Neutrophil (primary cell): ENCODE data around the gene OR52A5.
A peak's percentile ranks its signal among the peaks of the same experiment; 100 is the strongest.

Source experiments
- H3K27ac ChIP-seq: fragments of 200-600 bp; sonication (generic); 2 replicates; pipeline ENCODE4 v1.5.1; 2016; ENCODE audit warnings: mild to moderate bottlenecking, moderate library complexity
- H3K27me3 ChIP-seq: fragments of 200-600 bp; sonication (generic); 2 replicates; pipeline ENCODE4 v1.6.0; 2016; ENCODE audit warnings: mild to moderate bottlenecking
- H3K36me3 ChIP-seq: fragments of 200-600 bp; sonication (generic); 2 replicates; pipeline ENCODE4 v1.5.1; 2017
- H3K4me1 ChIP-seq, 2 experiments: fragments of 200-600 bp in 1 of 2; sonication (generic) in 1 of 2; 1 replicate in 1 of 2; 2 replicates in 1 of 2; pipeline versions ENCODE4 v1.5.1 to v1.6.1; 2013 to 2016; ENCODE audit warnings: low read depth in 1 of 2, low read length in 1 of 2, mild to moderate bottlenecking in 1 of 2, moderate library complexity in 1 of 2; ENCODE audit not compliant: control insufficient read depth in 1 of 2, insufficient read depth in 1 of 2
- H3K4me3 ChIP-seq, 2 experiments: fragments of 200-600 bp in 1 of 2; sonication (generic) in 1 of 2; 1 replicate in 1 of 2; 2 replicates in 1 of 2; pipeline ENCODE4 v1.5.1; 2013 to 2016; ENCODE audit warnings: low read depth in 1 of 2, low read length in 1 of 2, mild to moderate bottlenecking in 1 of 2, moderate library complexity in 1 of 2
- H3K9me3 ChIP-seq: fragments of 200-600 bp; sonication (generic); 2 replicates; pipeline ENCODE4 v1.5.1; 2016
- TF ChIP-seq, protein P1 (sequence below): fragments of 200-600 bp; sonication (generic); IDR thresholded peaks from 2 replicates; pipeline ENCODE4 v1.5.1; 2016; ENCODE audit warnings: antibody characterized with exemption

Gene OR52A5

DNA sequence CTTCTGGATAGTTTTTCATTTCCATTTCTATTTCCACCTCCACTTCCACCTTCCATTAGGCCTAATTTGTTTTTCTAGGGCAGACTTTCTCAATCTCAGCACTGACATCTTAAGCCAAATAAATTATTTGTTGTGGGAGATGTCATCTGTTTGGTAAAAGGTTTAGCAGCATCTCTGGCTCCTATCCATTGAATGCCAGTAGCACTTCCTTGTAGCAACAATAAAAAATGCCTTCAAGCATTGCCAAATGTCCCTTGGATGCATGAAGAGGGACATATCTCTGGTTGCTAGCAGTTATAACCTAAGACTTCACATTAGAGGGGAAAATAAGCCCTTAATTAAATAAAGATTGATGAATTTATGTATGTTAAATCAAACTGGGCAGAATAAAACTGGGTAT, 1.9 kb downstream of the OR52A5 start:
- no peaks in the 10 kb centered on the region for H3K9me3 ChIP-seq
- no peak overlapping the region for H3K27ac ChIP-seq
- no peaks in the 10 kb centered on the region for H3K4me1 ChIP-seq
- H3K27me3 ChIP-seq, result no peaks in the 10 kb centered on the region
- H3K4me3 ChIP-seq, result no peak overlapping the region
- no peaks in the 10 kb centered on the region for H3K36me3 ChIP-seq
- TF ChIP-seq, protein P1, sequence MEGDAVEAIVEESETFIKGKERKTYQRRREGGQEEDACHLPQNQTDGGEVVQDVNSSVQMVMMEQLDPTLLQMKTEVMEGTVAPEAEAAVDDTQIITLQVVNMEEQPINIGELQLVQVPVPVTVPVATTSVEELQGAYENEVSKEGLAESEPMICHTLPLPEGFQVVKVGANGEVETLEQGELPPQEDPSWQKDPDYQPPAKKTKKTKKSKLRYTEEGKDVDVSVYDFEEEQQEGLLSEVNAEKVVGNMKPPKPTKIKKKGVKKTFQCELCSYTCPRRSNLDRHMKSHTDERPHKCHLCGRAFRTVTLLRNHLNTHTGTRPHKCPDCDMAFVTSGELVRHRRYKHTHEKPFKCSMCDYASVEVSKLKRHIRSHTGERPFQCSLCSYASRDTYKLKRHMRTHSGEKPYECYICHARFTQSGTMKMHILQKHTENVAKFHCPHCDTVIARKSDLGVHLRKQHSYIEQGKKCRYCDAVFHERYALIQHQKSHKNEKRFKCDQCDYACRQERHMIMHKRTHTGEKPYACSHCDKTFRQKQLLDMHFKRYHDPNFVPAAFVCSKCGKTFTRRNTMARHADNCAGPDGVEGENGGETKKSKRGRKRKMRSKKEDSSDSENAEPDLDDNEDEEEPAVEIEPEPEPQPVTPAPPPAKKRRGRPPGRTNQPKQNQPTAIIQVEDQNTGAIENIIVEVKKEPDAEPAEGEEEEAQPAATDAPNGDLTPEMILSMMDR, result no peak

DNA sequence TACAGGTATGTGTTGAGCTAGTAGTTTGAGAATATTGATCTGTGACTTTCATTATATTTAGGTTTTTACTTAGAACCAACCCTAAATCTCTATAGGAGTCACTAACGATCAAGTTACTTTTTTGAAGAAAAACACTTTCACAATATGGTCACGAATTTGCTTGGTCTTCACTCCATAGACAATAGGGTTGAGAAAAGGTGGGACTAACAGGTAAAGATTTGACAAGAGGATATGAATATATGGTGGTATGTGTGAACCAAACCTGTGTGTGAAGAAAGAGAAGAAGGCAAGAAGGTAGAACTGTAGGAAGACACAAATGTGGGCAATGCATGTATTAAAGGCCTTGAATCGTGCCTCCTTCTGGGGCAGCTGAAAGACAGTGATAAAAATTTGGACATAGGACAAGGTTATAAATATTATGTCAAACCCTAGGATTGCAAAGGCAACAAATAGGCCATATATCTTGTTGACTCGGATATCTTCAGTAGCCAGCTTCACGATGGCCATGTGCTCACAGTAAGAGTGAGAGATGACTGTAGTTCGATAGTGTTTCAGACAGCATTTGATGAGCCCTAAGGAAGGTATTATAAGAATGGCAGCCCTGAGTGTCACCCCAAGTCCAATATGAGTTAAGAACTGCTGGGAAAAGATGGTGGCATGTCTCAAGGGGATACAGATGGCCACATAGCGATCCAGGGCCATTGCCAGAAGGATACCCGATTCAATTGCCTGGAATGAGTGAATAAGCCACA, 6.4 kb downstream of the OR52A5 start:
- H3K4me3 ChIP-seq, result no peak overlapping the region
- H3K9me3 ChIP-seq, result no peaks in the 10 kb centered on the region
- no peaks in the 10 kb centered on the region for H3K4me1 ChIP-seq
- TF ChIP-seq, protein P1, result no peak
- no peaks in the 10 kb centered on the region for H3K27me3 ChIP-seq
- H3K27ac ChIP-seq, result no peak overlapping the region
- H3K36me3 ChIP-seq, result no peaks in the 10 kb centered on the region

DNA sequence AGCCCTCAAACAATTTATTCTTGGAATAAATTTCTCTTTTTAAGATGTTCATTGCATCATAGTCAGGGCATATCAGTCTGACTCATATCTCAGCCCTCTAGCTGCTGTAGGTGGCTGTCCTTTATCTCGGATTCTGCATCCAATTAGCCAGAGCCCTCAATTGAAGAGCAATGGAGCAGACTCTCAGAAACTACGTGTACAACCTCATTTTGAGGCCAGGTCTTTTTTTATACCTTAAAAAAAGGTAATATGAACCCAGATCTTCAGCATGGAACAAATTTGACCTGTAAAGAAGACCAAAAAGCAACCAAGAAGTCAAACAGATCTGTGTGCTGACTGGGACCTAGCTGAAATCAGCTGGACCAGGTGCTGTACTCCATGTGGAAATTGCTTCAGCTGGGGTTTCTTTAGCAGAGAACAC, 8.7 kb downstream of the OR52A5 start:
- Histone ChIP-seq H3K27ac (no peak overlapping the region), H3K9me3 (no peaks in the 10 kb centered on the region), H3K4me1 (no peaks in the 10 kb centered on the region), H3K4me3 (no peak overlapping the region), H3K27me3 (no peaks in the 10 kb centered on the region), H3K36me3 (no peaks in the 10 kb centered on the region)
- TF ChIP-seq, protein P1, result no peak

DNA sequence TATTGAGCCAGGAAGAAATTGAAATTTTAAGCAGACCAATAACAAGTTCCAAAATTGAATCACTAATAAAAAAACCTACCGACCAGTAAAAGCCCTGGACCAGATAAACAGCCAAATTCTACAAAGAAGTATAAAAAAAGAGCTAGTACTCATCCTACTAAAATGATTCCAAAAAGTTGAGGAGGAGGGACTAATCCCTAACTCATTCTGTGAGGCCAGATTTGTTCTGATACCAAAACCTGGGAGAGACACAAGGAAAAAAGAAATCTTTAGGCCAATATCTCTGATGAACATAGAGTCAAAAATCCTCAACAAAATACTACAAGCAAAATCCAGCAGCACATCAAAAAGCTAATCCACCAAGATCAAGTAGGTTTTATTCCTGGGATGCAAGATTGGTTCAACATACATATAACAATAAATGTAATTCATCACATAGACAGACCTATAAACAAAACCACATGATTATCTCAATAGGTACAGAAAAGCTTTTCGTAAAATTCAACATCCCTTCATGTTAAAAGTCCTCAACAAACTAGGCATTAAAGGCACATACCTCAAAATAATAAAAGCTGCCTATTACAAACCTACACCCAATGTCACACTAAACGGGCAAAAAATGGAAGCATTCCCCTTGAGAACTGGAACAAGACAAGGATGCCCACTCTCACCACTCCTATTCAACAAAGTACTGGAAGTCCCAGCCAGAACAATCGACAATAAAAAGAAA, 13.1 kb downstream of the OR52A5 start:
- Histone ChIP-seq H3K4me1 (no peaks in the 10 kb centered on the region), H3K4me3 (no peak overlapping the region), H3K36me3 (no peaks in the 10 kb centered on the region), H3K27me3 (no peaks in the 10 kb centered on the region), H3K27ac (no peak overlapping the region), H3K9me3 (no peaks in the 10 kb centered on the region)
- TF ChIP-seq, protein P1, result no peak

DNA sequence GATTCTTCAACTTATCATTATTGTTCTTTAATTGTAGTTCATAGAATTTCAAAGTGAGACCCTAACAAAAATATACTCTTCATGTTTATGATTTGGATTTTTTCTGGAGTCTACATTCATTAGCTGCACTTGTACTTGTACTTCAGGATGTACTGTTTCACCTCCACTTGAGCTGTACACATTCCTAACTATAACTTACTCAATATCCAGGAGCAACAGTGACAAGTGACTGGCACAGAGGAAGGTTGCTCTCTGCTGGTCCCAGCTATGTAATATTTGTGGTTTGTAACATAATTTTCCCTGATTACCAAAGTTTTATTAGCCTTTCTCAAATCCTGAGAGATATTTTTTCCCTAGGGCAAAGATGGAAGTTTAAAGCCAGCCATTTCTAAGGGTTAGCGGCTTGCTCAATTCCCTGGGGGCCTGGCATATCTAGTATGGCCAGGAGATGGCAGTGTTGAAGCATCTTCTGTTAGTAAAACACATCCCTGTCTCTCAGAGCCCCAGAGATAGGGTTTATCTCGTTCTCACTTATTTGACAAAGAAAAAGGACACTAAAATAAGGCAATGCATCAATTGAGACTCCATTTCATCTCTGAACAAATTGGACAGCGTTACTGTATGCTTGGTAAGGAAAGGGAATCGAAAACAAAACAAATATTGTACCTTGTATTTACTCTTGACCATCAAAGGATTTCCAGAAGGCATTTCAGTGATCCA, 14.2 kb downstream of the OR52A5 start:
- H3K4me1 ChIP-seq, result no peaks in the 10 kb centered on the region
- TF ChIP-seq, protein P1, result peak; percentile 19
- H3K9me3 ChIP-seq, result no peaks in the 10 kb centered on the region
- no peaks in the 10 kb centered on the region for H3K36me3 ChIP-seq
- no peak overlapping the region for H3K27ac ChIP-seq
- no peaks in the 10 kb centered on the region for H3K27me3 ChIP-seq
- H3K4me3 ChIP-seq, result no peak overlapping the region
